NCI-H1436 treated with DMSO at 0.1 percent for 48 hours (cell line): ENCODE results near the gene OR1L1.

Source experiments
- DNase-seq: peaks from one replicate; lab custom pipeline; 2025; lab: John Stamatoyannopoulos, UW

OR1L1 gene

GRCh38 chr9:122661416-122661815, at the start of gene OR1L1:
OR1L1 (plus strand) TSS chr9:122661716; CDS start chr9:122661716, 0 bp downstream.
- DNase-seq, result no peak

GRCh38 chr9:122614362-122614761, 47.2 kb upstream of the OR1L1 start, which contains the start of gene OR1Q1:
OR1Q1 (plus strand) TSS chr9:122614738; CDS start chr9:122614738, 0 bp downstream.
- no peak for DNase-seq

- no peak for DNase-seq
Measured at GRCh38 chr9:122619996-122620395, 41.5 kb upstream of the OR1L1 start.

- no peak for DNase-seq
Measured at GRCh38 chr9:122642226-122642625, 19.3 kb upstream of the OR1L1 start.

- DNase-seq, result no peak
Measured at GRCh38 chr9:122656378-122656777, 5.1 kb upstream of the OR1L1 start.

GRCh38 chr9:122657527-122657926, 4.0 kb upstream of the OR1L1 start, which contains the start of gene OR1B1:
OR1B1 (minus strand) TSS chr9:122657627.
- no peak for DNase-seq

GRCh38 chr9:122672481-122672880, 11.0 kb downstream of the OR1L1 start:
- no peak for DNase-seq

- no peak for DNase-seq
Measured at GRCh38 chr9:122684851-122685250, 23.3 kb downstream of the OR1L1 start.

GRCh38 chr9:122695696-122696095, 34.2 kb downstream of the OR1L1 start:
- DNase-seq, result no peak
